SJCRH30 (cell line): ENCODE measurements around the gene SDCCAG8. TPM values are rescaled to one million over a fixed set of nuclear protein-coding genes. Genes with fewer than 3 reads are reported as not detected.
A peak's percentile ranks its signal among the peaks of the same experiment; 100 is the strongest.

Experiments
- DNase-seq, 2 experiments: peaks; one replicate each; pipeline ENCODE4 v3.0.0-alpha.2; 2015 to 2020
- H3K27ac ChIP-seq: fragments of 250-450 bp; sonication (Bioruptor Pico); 2 replicates; pipeline ENCODE4 v1.5.1; 2020; ENCODE audit warnings: mild to moderate bottlenecking, moderate library complexity
- H3K27me3 ChIP-seq: fragments of 250-450 bp; sonication (Bioruptor Pico); 2 replicates; pipeline ENCODE4 v1.5.1; 2020; ENCODE audit warnings: mild to moderate bottlenecking, moderate library complexity
- H3K36me3 ChIP-seq: fragments of 250-450 bp; sonication (Bioruptor Pico); 2 replicates; pipeline ENCODE4 v1.5.1; 2020; ENCODE audit warnings: mild to moderate bottlenecking, moderate library complexity
- H3K4me1 ChIP-seq: fragments of 250-450 bp; sonication (Bioruptor Pico); 2 replicates; pipeline ENCODE4 v1.5.1; 2020; ENCODE audit warnings: mild to moderate bottlenecking, moderate library complexity
- H3K4me3 ChIP-seq: fragments of 250-450 bp; sonication (Bioruptor Pico); 2 replicates; pipeline ENCODE4 v1.5.1; 2020; ENCODE audit warnings: mild to moderate bottlenecking, moderate library complexity
- H3K9me3 ChIP-seq: fragments of 250-450 bp; sonication (Bioruptor Pico); replicated peaks from 2 replicates; pipeline ENCODE4 v1.5.1; 2020; ENCODE audit warnings: mild to moderate bottlenecking, moderate library complexity
- total RNA-seq: library from RNA; depleted of rRNA; stranded (reverse); fragments of >200 nt; shearing (Covaris generic); gene quantifications from 2 replicates; pipeline ENCODE4 v1.2.3, GENCODE V29; 2014

SDCCAG8 gene
- total RNA-seq, 1 experiment from 2014 or later, result 13.6 TPM

DNA sequence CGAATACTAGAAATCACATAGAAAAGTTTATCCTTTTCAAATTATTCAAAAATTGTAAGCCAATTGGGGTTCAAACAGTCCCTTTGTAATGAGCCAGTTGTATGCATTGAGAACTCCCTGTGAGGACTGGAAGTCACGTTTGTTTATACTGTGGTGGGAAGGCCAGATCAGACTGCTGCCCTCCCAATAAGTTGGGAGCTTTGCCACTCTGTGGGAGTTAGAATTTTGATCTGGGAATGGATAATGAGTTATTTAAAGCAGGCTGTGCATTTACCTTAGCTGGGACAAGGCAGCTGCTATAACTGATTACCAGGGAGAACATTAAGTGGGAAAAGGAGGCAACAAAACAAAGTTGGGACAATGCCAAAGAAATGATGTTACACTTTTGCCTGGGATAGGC lies 178.8 kb downstream of the SDCCAG8 start:
- Histone ChIP-seq H3K36me3 (no peaks in the 10 kb centered on the region), H3K4me1 (peaks cover 37% of the 10 kb centered on the region), H3K27ac (no peak overlapping the region; the same call in 1 of the 2 replicates), H3K4me3 (no peak overlapping the region), H3K9me3 (no peaks in the 10 kb centered on the region), H3K27me3 (no peaks in the 10 kb centered on the region)
- DNase-seq, result peak; percentile 43 to 64

DNA sequence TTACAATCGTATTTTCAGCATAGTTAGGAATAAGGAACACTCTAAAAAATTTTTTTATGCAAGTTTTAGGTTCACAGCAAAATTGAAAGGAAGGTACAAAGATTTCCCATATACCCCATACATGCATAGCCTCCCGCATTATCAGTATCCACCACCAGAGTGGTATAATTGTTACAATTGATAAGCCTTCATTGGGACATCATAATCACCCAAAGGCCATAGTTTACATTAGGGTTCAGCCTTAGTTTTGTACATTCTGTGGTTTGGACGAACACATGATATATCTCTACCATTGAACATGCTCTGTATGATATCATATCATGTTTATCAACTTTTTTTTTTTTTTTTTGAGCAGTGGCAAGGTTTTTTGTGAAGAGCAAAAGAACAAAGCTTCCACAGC lies 180.0 kb downstream of the SDCCAG8 start:
- H3K4me1 ChIP-seq, result peaks cover 37% of the 10 kb centered on the region
- H3K36me3 ChIP-seq, result no peaks in the 10 kb centered on the region
- H3K9me3 ChIP-seq, result no peaks in the 10 kb centered on the region
- H3K27ac ChIP-seq, result no peak overlapping the region
- no peak for DNase-seq
- H3K4me3 ChIP-seq, result no peak overlapping the region
- no peaks in the 10 kb centered on the region for H3K27me3 ChIP-seq

DNA sequence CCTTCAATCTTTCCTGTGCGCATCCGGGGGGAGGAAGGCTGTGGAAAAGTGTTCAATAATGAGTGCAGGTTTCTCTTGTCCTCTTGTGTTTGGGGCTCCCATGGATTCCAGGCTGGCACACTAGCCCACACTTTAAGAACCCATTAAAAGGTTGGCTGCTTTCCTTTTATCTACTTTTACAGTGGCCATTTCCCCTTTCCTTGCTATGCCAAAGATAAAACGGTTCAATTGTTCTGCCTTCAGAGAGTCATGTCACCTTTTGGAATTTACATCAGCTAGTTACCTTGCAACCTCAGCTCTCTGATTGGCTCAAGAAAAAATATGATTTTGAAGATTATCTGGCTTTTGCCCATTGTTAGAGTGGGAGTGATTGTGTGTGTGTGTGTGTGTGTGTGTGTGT lies 182.3 kb downstream of the SDCCAG8 start:
- Histone ChIP-seq H3K27me3 (no peaks in the 10 kb centered on the region), H3K4me3 (no peak overlapping the region), H3K27ac (no peak overlapping the region), H3K4me1 (peaks cover 22% of the 10 kb centered on the region), H3K36me3 (no peaks in the 10 kb centered on the region), H3K9me3 (no peaks in the 10 kb centered on the region)
- DNase-seq, result no peak

DNA sequence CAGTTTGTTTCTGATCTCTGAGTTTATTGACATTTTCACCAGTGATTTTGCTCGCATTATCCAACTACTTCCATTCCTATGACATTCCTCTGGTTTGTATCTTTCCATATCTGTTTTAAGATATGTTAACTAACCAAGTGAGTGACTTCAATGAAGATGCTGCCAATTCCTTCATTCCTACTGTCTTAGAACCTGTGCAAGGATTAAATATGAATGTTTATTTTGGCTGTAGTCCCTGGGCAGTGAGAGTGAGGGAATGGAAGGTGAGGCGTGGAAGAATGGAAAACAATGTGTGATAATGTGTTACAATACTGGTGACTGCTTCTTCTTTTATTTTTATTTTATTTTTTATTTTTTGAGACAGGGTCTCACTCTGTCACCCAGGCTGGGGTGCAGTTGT lies 183.0 kb downstream of the SDCCAG8 start:
- Histone ChIP-seq H3K27ac (no peak overlapping the region), H3K4me1 (peaks cover 17% of the 10 kb centered on the region), H3K9me3 (no peaks in the 10 kb centered on the region), H3K4me3 (no peak overlapping the region), H3K27me3 (no peaks in the 10 kb centered on the region), H3K36me3 (no peaks in the 10 kb centered on the region)
- no peak for DNase-seq

DNA sequence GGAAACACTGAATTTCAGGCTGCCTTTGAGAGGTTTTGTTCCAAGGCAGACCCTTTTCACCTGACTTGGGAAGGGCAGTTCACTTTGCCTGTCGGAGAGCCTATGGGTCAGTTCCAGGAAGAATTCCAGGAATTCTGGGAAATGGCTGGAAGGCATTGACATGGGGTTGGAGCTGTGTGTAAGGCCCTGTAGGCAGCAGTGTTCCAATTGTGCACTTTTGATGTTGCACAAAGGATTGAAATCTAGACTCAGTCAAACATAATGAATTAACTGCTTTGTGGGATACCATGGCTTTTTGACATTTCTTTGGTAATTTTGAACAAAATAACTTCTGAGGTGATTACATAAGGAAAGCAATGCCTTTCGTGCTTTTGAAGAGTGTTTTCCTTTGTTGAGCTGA lies 184.6 kb downstream of the SDCCAG8 start:
- no peak for DNase-seq
- Histone ChIP-seq H3K27ac (no peak overlapping the region), H3K9me3 (no peaks in the 10 kb centered on the region), H3K4me1 (peaks cover 1% of the 10 kb centered on the region; the same call in 1 of the 2 replicates), H3K4me3 (no peak overlapping the region), H3K36me3 (no peaks in the 10 kb centered on the region), H3K27me3 (no peaks in the 10 kb centered on the region)

DNA sequence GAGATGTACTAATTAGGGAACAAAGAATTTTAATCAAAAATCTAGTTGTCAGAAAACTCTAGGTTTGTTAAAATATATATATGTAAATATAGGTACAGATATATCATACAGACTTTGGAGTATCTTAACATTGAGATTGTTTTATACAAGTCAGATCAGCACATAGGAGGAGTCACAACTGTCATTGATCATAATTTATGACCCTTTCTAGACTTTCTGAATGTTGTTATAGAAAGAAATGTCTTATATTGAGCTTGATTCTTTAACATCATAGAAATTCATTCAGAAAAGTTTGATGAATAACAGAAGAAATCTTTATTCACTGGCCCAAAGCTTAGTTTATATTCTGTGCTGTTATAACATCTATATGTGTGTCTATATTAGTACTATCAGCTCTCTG lies 185.8 kb downstream of the SDCCAG8 start:
- no peaks in the 10 kb centered on the region for H3K4me1 ChIP-seq
- H3K9me3 ChIP-seq, result no peaks in the 10 kb centered on the region
- DNase-seq, result no peak

DNA sequence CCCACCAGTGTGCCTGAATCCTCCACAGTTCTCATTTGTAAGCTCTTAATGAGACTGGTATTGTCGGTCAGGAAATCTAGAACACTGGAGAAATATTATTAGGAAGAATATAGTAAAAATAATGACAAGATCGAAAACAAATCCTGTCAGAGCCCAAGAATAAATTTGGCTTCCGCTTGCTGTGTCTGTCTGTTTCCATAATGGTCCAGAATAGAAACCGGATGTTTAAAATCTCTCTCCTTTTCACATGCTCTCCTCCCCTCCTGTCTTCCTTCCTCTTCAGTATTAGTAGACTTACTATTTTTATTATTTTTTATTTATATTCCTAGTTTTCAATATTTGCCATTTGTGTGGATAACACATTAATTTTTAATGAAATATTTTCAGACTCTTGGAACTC lies 187.7 kb downstream of the SDCCAG8 start:
- no peak for DNase-seq

More for the DNA sequence above, 185.8 kb downstream of the SDCCAG8 start:
- no peaks in the 10 kb centered on the region for H3K36me3 ChIP-seq
- no peak overlapping the region for H3K27ac ChIP-seq
- no peak overlapping the region for H3K4me3 ChIP-seq
- no peaks in the 10 kb centered on the region for H3K27me3 ChIP-seq

DNA sequence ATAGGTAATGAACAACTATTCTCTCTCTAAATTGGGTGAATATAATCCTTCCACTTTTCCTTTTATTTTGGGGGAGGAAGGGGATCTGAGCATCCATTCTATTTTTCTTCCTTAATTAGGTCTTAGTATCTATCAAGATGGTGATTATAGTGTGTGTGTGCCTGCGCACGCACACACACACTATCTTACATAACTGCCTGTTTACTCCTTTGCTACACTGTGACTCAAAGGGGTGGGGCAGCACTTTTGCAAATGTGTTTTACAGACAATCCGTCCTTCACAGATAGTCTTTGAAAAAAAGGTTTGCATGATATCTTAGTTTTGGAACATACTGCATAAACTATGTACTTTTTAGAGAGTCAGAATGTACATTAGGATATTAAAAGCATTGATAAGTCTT lies 191.5 kb downstream of the SDCCAG8 start:
- Histone ChIP-seq H3K4me3 (no peak overlapping the region), H3K4me1 (no peaks in the 10 kb centered on the region), H3K9me3 (no peaks in the 10 kb centered on the region), H3K27me3 (no peaks in the 10 kb centered on the region), H3K36me3 (no peaks in the 10 kb centered on the region), H3K27ac (no peak overlapping the region)
- no peak for DNase-seq

More for the DNA sequence above, 187.7 kb downstream of the SDCCAG8 start:
- H3K36me3 ChIP-seq, result no peaks in the 10 kb centered on the region
- H3K27me3 ChIP-seq, result no peaks in the 10 kb centered on the region
- H3K27ac ChIP-seq, result no peak overlapping the region
- H3K9me3 ChIP-seq, result no peaks in the 10 kb centered on the region
- no peaks in the 10 kb centered on the region for H3K4me1 ChIP-seq
- H3K4me3 ChIP-seq, result no peak overlapping the region

DNA sequence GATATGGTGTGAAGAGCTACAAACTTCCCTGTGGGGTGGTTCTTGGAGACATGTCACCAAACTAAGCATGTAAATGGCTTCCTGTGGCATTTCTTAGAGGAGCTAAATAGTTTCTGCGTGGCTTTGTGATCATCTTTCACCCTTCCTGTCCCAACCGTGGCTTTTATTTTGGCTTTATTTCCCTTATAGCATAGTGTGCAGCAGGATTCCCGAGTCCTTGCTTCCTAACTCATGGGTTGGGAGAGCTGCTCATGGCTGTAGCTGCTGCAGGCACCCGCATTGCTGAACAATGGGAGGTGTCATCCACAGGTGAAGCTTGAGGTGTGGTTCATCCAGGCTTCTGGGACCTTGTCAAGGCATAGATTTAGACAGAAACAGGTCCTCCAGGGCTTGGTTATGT lies 192.0 kb downstream of the SDCCAG8 start:
- Histone ChIP-seq H3K27ac (no peak overlapping the region), H3K27me3 (no peaks in the 10 kb centered on the region), H3K9me3 (no peaks in the 10 kb centered on the region), H3K36me3 (no peaks in the 10 kb centered on the region), H3K4me1 (no peaks in the 10 kb centered on the region), H3K4me3 (no peak overlapping the region)
- no peak for DNase-seq

DNA sequence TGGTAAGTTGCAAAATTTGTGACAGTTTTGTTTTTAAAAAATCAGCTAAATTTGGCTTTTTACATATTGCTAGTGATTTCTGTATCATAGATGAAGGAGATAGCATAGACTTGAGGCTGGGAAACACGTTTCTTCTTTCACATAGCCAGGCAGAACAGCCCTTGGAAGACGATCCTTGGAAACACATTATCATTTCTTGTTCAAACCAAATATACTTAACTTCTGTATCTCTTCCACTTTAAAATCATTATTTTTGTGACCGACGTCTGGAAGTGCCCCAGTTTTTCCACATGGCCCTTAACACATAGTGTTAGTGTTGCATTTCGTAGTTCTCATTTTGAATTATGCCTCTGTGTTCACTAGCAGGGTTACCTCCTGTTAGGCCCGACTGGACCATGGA lies 193.5 kb downstream of the SDCCAG8 start:
- Histone ChIP-seq H3K4me1 (no peaks in the 10 kb centered on the region), H3K4me3 (no peak overlapping the region), H3K36me3 (no peaks in the 10 kb centered on the region), H3K9me3 (no peaks in the 10 kb centered on the region), H3K27ac (no peak overlapping the region), H3K27me3 (no peaks in the 10 kb centered on the region)
- no peak for DNase-seq

DNA sequence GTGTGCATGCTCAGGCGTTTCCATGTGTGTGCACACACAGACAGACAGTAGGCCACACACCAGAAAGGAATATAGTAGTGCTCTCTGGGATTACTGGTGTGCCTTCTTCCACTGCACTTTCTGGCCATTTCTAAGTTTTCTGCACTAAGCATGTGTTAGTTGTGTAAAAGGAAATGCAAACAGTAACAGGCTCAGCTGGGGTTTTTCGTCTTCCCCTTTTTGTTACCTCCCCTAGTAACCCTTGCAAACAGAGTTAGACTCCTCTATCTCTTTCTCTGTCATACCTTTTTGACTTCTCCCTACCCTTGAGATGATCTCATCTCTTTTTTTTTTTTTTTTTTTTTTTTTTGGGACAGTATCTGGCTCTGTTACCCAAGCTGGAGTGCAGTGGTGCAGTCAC lies 196.3 kb downstream of the SDCCAG8 start:
- Histone ChIP-seq H3K4me1 (no peaks in the 10 kb centered on the region), H3K27ac (no peak overlapping the region), H3K36me3 (no peaks in the 10 kb centered on the region), H3K9me3 (no peaks in the 10 kb centered on the region), H3K4me3 (no peak overlapping the region), H3K27me3 (no peaks in the 10 kb centered on the region)
- no peak for DNase-seq

DNA sequence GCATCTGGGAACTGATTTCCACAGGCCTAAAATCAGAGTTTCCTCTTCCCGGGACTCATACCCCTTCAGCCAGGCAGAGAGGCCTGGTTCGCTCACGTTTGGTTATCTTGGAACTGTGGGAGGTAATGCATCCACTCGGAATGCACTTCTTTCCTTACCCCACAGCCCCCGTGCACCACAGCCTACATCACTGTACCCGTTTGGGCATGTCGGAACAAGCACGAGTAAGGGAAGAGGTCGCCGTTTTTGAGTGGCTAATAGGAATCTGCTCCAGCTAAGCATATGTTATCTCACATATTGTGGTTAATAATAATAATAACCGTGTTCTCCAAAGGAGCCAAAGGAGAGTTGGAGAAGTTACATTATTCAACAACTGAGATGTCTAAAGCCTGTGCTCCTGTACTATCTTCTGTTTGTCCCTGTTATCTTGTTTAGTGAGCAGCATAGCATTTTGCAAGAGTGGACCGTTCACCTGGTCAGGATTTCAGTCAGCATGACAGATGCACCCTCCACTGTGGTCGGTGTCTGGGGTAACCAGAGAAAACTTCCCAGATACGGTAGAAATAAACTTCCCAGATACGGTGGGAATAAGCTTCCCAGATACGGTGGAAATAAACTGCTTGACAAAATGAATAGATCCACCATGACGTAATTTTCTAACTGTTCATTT lies 198.6 kb downstream of the SDCCAG8 start:
- no peak overlapping the region for H3K27ac ChIP-seq
- no peaks in the 10 kb centered on the region for H3K27me3 ChIP-seq
- H3K4me1 ChIP-seq, result no peaks in the 10 kb centered on the region
- H3K9me3 ChIP-seq, result no peaks in the 10 kb centered on the region
- no peak overlapping the region for H3K4me3 ChIP-seq
- no peak for DNase-seq
- H3K36me3 ChIP-seq, result no peaks in the 10 kb centered on the region

DNA sequence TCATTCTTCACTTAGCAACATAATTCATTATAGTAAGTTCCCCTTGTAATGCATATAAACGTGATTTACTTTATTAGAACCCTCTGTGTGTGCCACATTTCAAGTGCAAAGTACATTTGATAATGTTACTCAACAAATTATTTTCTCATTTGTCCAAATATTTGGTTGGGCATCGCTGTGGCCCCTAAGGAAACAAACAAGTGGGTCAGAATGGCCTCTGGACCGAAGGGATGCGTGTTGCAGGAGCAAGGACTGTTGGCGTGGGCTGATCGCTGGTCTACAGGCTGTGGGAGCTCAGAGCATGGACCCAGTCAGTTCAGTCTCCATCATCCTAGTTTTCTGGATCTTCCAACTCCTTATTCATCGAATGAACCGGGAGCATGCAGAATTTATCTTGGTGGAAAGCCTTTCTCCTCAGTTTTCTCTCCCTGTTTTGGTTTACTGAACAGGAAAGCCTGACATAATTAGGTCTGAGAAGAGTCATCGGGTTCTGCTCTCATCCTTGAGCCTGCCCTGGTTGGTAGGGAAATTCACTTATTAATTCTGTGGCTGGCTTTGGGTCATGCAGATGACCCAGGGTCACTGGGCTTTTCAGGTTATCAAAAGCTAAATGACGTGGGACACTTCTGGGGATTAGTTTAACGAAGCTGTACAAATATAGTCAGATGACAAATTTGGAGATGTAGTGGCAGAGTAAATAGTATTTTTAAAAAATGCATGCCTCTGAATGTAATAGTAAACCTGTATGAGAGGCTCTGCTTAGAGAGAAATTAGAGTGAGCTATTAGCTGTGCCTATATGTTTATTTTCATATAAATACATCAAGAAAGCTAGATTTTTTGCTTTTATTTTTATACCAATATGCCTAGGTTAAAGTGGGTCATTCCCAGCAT lies 200.2 kb downstream of the SDCCAG8 start:
- Histone ChIP-seq H3K9me3 (no peaks in the 10 kb centered on the region), H3K4me1 (no peaks in the 10 kb centered on the region), H3K27ac (no peak overlapping the region), H3K4me3 (no peak overlapping the region), H3K27me3 (no peaks in the 10 kb centered on the region), H3K36me3 (no peaks in the 10 kb centered on the region)
- no peak for DNase-seq

DNA sequence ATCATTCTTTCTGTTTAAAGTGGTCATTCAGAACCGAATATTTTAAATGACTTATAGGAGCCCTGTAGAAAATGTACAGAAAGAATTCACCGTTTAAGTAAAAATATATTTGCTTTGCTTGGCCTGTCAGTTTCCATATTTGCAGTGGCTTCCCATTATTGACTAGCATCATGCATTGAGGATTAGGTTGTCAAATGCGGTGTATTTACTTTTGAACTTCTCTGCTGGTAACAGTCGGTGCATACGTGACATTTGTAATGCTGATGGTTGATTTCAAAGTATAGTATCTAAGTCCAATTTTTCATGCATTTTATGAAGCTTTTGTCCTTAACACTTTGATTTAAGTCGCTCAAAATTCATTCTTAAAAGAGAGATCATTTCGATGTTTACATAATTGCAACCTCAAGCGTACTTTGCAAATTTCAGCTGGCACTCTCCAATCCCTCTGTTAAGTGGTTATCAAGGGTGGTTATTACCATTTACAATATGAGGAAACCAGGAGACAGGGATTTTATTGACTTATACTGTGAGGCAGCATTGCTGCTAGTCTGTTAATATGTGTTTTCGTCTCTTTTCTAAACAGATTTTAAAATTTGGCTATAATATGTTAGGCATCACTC lies 201.6 kb downstream of the SDCCAG8 start:
- Histone ChIP-seq H3K9me3 (no peaks in the 10 kb centered on the region), H3K4me1 (no peaks in the 10 kb centered on the region; the same call in 1 of the 2 replicates), H3K36me3 (no peaks in the 10 kb centered on the region), H3K27ac (no peak overlapping the region), H3K27me3 (no peaks in the 10 kb centered on the region), H3K4me3 (no peak overlapping the region)
- no peak for DNase-seq

DNA sequence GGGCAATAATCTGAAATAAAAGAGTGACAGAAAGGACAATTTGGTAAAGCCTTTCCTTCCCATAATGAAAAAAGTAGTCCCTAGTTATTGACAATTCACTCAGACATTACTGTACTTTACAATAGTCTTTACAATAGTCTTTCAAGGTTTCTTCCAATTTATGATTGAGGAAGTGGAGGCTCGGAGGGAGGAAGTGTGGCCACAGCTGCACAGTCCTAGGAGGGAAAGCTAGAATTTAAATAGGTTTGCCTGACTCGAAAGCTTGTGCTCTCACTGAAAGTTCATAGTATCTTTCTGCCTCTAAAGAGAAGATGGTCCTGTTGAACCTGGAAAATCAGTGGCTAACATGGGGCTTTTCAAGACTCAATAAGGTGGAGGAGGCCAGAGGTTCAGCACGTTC lies 203.2 kb downstream of the SDCCAG8 start:
- Histone ChIP-seq H3K9me3 (no peaks in the 10 kb centered on the region), H3K27me3 (no peaks in the 10 kb centered on the region), H3K4me1 (peaks cover 4% of the 10 kb centered on the region; the same call in 1 of the 2 replicates), H3K36me3 (no peaks in the 10 kb centered on the region), H3K4me3 (no peak overlapping the region), H3K27ac (no peak overlapping the region)
- DNase-seq, result no peak
